Measurements from ENCODE around the gene PPP1R9B.

Gene PPP1R9B

DNA sequence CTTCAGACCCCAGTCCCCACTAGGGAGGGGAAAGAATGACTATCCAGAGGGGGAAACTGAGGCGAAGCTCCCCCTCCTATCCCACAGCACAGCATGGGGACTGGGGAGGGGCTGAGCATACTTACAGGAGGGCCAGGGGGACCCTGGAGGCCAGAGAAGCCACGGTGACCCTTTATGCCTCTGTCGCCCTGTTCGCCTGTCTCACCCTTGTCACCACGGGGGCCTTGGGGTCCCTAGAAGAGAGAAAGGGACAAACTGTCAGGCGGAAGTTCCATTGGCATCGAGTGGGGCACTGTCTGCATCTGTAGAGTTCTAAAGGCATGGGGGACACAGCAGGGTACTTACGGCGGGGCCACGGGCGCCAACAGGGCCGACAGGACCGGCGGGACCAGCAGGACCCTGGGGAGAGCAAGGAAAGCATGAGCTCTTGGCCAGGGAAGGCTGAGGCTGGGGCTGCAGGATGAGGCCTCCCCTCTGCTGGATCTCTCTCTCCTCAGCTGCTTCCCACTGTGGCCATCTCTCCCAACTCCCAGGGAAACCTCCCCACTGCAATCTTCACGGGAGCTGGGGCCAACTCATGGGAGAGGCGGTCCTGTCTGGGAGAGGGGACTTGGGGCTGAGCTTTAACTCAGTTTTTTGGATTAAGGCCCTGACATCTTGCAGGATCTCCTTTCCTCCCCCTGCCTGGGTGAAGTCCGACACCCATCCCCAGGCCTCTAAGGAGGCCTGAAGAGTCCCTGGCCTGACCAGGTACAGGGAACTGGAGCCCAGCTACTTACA, 37.5 kb upstream of the PPP1R9B start:
- DNase-seq, result no peak

- DNase-seq, result no peak
These were observed 36.9 kb upstream of the PPP1R9B start for GRCh38 chr17:50187394-50187725.

GRCh38 chr17:50186661-50187393, 36.4 kb upstream of the PPP1R9B start:
- DNase-seq, result no peak

DNA sequence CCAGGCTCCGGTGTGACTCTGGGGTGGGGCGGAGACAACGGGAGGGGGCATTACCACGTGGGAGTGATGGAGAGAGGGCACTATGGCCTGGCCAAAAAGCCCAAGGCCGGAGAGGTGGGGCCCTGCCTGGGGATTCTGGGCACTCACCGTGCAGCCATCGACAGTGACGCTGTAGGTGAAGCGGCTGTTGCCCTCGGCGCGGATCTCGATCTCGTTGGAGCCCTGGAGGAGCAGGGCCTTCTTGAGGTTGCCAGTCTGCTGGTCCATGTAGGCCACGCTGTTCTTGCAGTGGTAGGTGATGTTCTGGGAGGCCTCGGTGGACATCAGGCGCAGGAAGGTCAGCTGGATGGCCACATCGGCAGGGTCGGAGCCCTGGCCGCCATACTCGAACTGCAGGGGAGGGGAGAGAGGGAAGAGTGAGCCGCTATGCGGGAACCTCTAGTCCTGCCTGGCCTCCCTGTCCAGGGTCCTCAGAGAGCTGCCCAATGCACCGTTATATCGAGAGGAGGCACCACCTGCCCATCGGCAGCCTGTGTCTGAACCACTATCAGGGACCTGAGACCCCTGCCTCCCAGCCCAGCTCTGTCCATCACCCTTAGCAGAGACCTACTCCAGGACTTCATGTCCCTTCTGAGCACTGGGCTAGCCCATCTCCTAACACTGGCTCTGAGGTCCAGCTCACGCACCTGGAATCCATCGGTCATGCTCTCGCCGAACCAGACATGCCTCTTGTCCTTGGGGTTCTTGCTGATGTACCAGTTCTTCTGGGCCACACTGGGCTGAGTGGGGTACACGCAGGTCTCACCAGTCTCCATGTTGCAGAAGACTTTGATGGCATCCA, 35.4 kb upstream of the PPP1R9B start:
- DNase-seq, result no peak

DNA sequence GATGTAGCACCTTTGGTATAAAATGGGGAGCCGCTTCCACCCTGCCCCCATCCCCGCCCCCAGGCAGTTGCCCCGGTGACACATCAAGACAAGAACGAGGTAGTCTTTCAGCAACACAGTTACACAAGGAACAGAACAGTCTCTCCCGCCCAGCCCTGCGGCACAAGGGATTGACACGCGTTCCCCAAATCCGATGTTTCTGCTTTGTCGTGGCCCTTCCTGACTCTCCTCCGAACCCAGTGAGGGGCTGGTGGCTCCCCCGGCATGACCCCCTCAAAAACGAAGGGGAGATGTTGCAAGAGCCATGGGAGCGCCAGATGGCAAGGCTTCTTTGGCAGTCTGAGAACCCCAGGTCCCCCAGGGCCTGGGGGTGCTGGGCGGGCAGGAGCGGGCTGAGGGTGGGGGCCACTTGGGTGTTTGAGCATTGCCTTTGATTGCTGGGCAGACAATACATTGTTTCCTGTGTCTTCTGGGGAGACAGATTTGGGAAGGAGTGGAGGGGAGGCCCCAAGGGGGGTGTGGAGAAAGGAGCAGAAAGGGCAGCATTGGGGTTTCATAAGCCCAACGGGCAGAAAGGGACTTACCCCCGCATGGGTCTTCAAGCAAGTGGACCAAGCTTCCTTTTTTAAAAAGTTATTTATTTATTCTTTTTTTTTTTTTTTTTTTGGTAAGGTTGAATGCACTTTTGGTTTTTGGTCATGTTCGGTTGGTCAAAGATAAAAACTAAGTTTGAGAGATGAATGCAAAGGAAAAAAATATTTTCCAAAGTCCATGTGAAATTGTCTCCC, 34.3 kb upstream of the PPP1R9B start:
- DNase-seq, result no peak

DNA sequence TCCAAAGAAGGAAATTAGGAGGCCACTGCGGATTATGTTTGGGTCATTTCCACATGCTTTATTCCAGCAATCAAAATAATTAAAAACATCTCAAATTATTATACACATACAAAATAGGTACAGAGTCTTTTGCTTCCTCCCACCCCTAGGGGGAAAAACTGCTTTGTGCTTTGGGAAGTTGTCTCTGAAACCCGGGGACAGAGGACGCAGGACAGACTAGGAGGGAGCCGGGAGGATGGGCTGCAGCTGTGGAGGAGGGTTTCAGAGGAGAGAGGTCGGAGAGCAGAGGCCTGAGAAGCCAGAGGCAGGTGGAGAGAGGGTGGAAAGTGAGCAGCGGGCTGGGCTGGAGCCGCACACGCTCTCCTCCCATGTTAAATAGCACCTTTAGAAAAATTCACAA, 33.6 kb upstream of the PPP1R9B start:
- no peak for DNase-seq

DNA sequence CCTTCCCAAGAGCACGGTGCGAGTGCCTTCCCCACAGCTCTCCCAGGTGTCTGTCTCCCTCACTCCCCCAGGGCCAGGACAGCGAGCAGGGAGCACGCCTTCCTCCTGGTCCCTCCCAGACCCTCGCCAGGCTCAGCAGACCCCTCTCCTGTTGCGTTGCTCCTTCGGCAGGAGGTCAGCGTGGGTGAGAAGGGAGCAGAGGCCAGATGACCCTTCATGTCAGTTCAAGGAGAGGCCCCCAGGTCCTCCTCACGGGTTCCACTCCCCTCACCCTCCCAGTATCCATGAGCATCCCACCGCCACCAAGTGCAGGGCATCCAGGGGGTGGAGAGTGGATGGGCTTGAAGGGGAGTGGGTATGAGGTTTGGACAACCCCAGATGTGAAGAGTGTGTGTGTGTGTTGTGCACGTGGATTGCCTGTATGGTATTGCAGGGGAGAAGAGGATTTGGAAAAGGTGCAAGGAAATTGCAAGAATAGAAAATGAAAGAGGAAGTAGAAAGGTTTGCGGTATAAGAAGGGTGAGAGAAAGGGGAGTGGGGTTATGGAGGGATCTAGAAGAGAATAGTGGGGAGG, 33.0 kb upstream of the PPP1R9B start:
- no peak for DNase-seq

- no peak for DNase-seq
These were observed 32.4 kb upstream of the PPP1R9B start for GRCh38 chr17:50182783-50183420.

GRCh38 chr17:50181591-50182560, 31.4 kb upstream of the PPP1R9B start:
- DNase-seq, result no peak

- no peak for DNase-seq
These were observed 30.7 kb upstream of the PPP1R9B start for GRCh38 chr17:50181144-50181543.

DNA sequence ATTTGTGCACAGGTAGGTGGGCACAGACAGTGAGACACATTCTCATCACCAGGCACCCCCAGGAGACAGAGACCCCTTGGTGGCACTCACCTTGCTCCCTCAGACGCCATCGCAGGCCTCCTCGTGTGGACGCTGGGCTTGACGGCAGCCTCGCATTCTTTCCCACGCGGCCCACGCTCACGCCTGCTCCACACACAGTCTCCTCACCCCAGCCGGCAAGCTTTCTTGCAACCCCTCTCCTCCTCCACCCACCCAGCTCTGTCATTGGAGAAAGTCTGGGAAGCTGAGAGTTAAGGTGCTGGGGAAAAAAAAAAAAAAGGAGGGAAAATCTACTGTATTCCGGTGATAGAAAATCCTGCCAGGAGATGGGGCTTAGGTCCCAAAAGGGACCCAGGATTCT, 30.1 kb upstream of the PPP1R9B start:
- DNase-seq, result no peak

DNA sequence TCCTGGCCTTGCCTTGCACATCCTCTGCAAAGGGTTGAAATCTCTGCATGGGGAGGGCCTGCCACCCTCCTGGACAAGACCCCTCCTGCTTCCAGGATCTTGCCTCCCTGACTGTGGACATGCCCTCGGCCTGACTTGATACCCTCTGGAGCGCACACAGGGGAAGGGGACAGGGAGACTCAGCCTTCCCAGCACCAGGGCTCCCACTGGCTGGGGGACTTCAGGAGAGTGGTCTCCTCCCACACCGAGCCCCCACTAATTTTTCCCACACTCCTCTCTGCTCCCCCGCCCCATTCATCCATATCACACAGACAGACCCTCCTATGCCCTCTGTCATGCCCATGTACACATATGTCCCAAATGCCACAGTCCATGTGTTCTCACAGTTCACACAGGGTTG, 29.6 kb upstream of the PPP1R9B start:
- DNase-seq, result no peak

DNA sequence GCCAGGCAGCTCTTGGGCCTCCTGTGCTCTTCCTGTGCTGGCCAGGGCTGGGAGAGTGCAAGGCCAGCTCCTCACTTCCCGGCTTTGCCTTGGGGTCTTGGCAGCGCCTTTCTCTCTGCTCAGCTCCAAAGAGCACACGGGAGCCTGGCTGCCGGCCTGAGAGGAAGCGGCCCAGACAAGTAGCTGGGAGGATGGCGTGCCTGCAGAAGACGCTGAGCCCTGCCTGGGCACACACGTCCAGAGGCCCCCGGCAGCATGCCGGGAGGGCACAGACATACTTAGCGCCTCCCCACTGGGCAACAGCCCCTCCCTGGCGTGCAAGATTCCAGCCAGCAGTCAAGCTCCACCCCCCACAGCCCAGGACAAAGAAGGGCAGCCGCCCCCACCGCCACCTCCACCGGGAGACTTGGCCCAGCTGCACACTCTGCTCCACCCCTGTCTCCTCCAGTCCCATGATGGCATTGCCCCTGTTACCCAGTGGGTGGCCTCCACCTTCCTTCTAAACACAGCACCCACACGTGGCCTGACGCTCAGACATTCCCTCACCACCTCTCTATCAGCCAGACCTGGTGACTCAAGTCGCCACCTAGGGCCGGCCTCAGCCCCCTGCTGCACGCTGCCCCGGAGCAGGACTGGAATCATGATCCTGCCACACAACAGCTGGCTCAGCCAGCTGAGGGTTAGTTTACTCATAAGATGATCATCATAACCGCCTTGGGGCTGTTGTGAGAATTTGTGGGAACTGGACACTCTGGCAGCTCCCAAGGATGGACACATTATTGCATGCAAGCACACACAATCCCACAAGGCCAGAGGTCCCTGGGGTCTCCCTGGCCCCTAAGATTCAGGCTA, 27.7 kb upstream of the PPP1R9B start:
- peak; percentile 88 for DNase-seq

DNA sequence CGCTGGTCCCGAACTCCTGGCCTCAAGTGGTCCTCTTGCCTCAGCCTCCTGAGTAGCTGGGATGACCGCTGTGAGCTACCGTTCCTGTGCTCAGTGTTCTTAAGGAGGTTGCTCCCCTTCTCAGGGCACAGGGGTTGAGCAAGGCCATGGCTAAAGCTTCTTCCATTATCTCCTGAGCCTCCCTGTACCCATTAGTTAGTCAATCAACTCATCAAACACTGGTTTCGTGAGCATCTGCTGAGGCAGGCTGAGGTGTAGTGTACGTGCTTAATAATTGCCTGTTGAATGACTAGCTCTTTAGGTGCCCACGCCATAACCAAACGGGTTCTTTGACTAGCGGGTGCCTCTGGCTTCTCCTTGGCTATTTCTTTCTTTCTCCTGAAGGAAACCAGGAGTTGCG, 27.0 kb upstream of the PPP1R9B start:
- no peak for DNase-seq

DNA sequence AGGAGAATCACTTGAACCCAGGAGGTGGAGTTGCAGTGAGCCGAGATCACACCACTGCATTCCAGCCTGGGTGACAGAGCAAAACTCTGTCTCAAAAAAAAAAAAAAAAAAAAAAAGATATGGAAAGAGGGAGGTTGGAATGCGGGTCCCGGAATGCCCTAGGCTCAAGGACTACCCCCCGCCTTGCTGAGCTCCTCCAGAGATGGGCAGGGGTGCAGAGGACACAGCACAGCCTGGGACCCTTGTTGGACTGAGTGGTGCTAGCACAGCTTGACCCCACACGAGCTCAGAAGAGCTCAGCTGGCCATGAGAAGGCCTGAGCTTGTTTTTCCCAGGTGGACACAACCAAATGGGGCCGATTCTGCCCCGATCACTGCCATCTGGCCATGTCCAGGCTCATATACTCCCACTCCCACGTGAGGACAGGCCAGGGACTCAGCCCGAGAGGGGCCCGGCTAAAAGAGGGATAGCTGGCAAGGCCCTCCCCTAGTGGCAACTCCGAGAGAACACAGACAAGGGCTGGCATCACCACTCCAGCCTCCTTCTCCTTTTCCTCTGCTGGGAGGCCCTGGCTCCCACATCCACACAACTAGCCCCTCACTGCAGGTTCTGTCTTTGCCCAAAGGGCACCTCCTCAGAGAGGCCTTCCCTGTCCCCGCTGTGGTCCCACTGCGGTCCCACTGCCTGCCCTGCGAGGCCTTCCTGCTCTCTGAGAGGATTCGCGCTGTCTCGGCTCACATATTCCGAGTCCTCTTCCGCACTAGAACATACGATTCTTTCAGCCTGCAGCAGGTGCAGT, 26.3 kb upstream of the PPP1R9B start:
- DNase-seq, result no peak

DNA sequence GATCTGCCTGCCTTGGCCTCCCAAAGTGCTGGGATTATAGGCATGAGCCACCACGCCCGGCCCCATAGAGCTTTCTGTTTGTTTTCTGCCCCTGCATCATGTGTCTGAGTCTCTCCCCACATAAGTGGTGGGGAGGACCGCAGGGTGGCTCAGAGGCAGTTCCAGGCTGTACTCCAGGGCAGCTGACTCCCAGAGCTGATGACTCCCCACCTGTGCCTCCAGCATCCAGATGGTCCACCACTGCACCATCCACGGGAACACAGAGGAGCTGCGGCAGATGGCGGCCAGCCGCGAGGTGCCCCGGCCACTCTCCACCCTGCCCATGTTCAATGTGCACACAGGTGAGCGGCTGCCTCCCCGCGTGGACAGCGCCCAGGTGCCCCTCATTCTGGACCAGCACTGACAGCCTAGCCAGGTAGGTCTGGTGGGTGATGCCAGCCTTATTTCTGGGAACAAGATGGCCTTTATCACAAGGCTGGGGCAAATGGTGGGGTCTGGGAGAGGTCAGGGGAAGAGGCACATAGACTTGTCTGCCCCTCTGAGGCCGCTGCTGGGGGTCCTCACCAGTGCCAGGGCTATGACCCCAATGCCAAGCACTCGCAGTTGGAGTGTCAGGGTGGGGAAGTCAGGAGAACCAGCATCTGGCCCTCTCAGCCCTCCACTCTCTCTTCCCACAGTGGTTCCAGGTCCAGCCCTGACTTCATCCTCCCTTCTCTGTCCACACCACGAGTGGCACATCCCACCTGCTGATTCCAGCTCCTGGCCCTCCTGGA, 24.7 kb upstream of the PPP1R9B start:
- DNase-seq, result no peak

DNA sequence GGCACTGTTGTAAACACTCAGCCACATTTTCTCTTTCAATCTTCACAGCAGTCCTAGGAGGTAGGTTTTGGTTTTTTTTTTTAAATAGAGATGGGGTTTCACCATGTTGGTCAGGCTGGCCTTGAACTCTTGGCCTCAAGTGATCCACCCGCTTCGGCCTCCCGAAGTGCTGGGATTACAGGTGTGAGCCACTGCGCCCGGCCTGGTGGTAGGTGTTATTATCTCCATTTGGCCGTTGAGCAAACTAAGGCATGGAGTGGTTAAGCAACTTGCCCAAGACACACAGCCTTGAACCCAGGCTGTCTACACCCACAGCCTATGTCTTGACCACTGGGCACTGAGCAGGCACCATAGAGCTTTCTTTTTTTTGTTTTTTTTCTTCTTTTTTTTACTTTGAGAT, 24.0 kb upstream of the PPP1R9B start:
- DNase-seq, result no peak

DNA sequence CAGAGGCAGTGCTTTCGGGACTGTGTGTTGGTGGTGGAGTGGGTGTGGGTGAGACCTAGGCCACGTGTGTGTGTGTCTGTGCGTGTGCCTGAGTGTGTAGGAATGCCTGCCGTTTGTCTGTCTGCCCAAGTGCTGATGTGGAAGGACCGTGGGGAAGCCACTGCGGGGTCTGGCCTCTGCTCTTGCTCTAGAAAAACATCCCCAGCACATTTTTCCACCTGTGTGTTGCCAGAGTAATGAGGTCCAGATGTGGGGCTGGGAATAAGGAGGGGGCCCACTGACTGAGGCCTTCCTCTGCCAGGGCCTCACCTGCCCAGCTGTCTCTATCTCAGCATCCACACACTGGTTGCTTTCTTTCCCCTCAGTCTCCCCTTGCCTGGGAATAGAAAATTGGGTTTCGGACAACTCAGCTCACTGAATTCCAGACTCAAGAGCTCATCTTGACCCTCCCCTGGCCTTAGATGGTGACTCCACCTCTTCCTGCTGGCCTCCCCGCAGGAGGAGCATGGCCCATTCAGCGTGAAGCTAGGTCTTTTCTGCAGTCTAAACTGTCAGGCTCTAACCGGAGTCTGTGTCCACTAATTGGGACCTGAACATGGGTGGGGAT, 23.0 kb upstream of the PPP1R9B start:
- no peak for DNase-seq

Data from SHP77 treated with DMSO at 0.1 percent for 48 hours (cell line).